ENCODE results near the gene VWC2. TPM values are rescaled to one million over a fixed set of nuclear protein-coding genes. Genes with fewer than 3 reads are reported as not detected.
"Not testable (repeated sequence)": the region's sequence is repeated elsewhere in the genome, so short reads cannot be mapped to it uniquely, and the experiment has no call there.

VWC2 gene
- total and polyA plus RNA-seq, 7 experiments from 2014 or later, result not detected

GRCh38 chr7:49845626-49846025, 72.2 kb downstream of the VWC2 start:
- Mint-ChIP-seq H3K36me3 (no peaks in the 10 kb centered on the region), H3K27ac (no peak overlapping the region), H3K27me3 (peaks cover 2 to 25% (median 11%) of the 10 kb centered on the region in 5 donors), H3K4me1 (peaks cover 0 to 4% (median 0%) of the 10 kb centered on the region in 7 donors), H3K9me3 (no peaks in the 10 kb centered on the region), H3K4me3 (no peak overlapping the region)
- Histone ChIP-seq H3K4me1 (ENCODE audit: control insufficient read depth in 2 of 2, insufficient read depth in 2 of 2, low read length in 2 of 2) (no peaks in the 10 kb centered on the region), H3K4me3 (ENCODE audit: low read length) (no peak overlapping the region), H3K9me3 (ENCODE audit: control insufficient read depth in 2 of 3, low read length in 3 of 3) (no peaks in the 10 kb centered on the region), H3K36me3 (ENCODE audit: control insufficient read depth in 2 of 3, insufficient read depth in 3 of 3, low read length in 3 of 3) (no peaks in the 10 kb centered on the region), H3K27ac (ENCODE audit: low read depth, low read length) (no peak overlapping the region), H3K27me3 (ENCODE audit: control insufficient read depth in 2 of 2, insufficient read depth in 2 of 2, low read length in 2 of 2) (no peaks in the 10 kb centered on the region)
- DNase-seq (no peak), ATAC-seq (no peak)
- intact Hi-C loops (cut with micrococcal nuclease), result no loop called here
- CTCF ChIA-PET, result no interaction called here
- POLR2A ChIA-PET, result no interaction called here

- H3K36me3 ChIP-seq (ENCODE audit: control insufficient read depth in 2 of 3, insufficient read depth in 3 of 3, low read length in 3 of 3), result no peaks in the 10 kb centered on the region
- H3K27ac ChIP-seq (ENCODE audit: low read depth, low read length), result no peak overlapping the region
- Mint-ChIP-seq H3K27me3 (peaks cover 0 to 20% (median 13%) of the 10 kb centered on the region in 5 donors), H3K36me3 (no peaks in the 10 kb centered on the region), H3K4me1 (peaks cover 0 to 4% (median 0%) of the 10 kb centered on the region in 7 donors), H3K27ac (no peak overlapping the region), H3K9me3 (no peaks in the 10 kb centered on the region), H3K4me3 (no peak overlapping the region)
- CTCF ChIA-PET, result no interaction called here
- POLR2A ChIA-PET, result no interaction called here
- intact Hi-C loops (cut with micrococcal nuclease), result no loop called here
- DNase-seq (no peak), ATAC-seq (no peak)
- no peaks in the 10 kb centered on the region for H3K9me3 ChIP-seq (ENCODE audit: control insufficient read depth in 2 of 3, low read length in 3 of 3)
- H3K27me3 ChIP-seq (ENCODE audit: control insufficient read depth in 2 of 2, insufficient read depth in 2 of 2, low read length in 2 of 2), result no peaks in the 10 kb centered on the region
- no peak overlapping the region for H3K4me3 ChIP-seq (ENCODE audit: low read length)
- no peaks in the 10 kb centered on the region for H3K4me1 ChIP-seq (ENCODE audit: control insufficient read depth in 2 of 2, insufficient read depth in 2 of 2, low read length in 2 of 2)
Measured at GRCh38 chr7:49848211-49848841, 74.9 kb downstream of the VWC2 start.

- Histone ChIP-seq H3K4me3 (ENCODE audit: low read length) (no peak overlapping the region), H3K27ac (ENCODE audit: low read depth, low read length) (no peak overlapping the region), H3K9me3 (ENCODE audit: control insufficient read depth in 2 of 3, low read length in 3 of 3) (no peaks in the 10 kb centered on the region), H3K36me3 (ENCODE audit: control insufficient read depth in 2 of 3, insufficient read depth in 3 of 3, low read length in 3 of 3) (no peaks in the 10 kb centered on the region), H3K4me1 (ENCODE audit: control insufficient read depth in 2 of 2, insufficient read depth in 2 of 2, low read length in 2 of 2) (no peaks in the 10 kb centered on the region), H3K27me3 (ENCODE audit: control insufficient read depth in 2 of 2, insufficient read depth in 2 of 2, low read length in 2 of 2) (no peaks in the 10 kb centered on the region)
- POLR2A ChIA-PET, result no interaction called here
- Mint-ChIP-seq H3K27ac (no peak overlapping the region), H3K4me1 (no peaks in the 10 kb centered on the region), H3K36me3 (no peaks in the 10 kb centered on the region), H3K9me3 (peaks cover 0 to 2% (median 0%) of the 10 kb centered on the region in 11 donors), H3K4me3 (no peak overlapping the region), H3K27me3 (peaks cover 0 to 19% (median 8%) of the 10 kb centered on the region in 5 donors)
- DNase-seq (no peak), ATAC-seq (no peak)
- CTCF ChIA-PET, result no interaction called here
- intact Hi-C loops (cut with micrococcal nuclease), result no loop called here
Measured at GRCh38 chr7:49850921-49851613, 77.6 kb downstream of the VWC2 start.

- intact Hi-C loops (cut with micrococcal nuclease); H3K4me3 ChIP-seq (ENCODE audit: low read length); CTCF ChIA-PET; H3K36me3 Mint-ChIP-seq; H3K9me3 Mint-ChIP-seq; H3K27ac Mint-ChIP-seq; H3K27me3 ChIP-seq (ENCODE audit: control insufficient read depth in 2 of 2, insufficient read depth in 2 of 2, low read length in 2 of 2); H3K9me3 ChIP-seq (ENCODE audit: control insufficient read depth in 2 of 3, low read length in 3 of 3); H3K4me1 ChIP-seq (ENCODE audit: control insufficient read depth in 2 of 2, insufficient read depth in 2 of 2, low read length in 2 of 2); ATAC-seq; H3K4me1 Mint-ChIP-seq; H3K36me3 ChIP-seq (ENCODE audit: control insufficient read depth in 2 of 3, insufficient read depth in 3 of 3, low read length in 3 of 3); H3K4me3 Mint-ChIP-seq; H3K27ac ChIP-seq (ENCODE audit: low read depth, low read length); DNase-seq; POLR2A ChIA-PET: not testable (repeated sequence)
- H3K27me3 Mint-ChIP-seq, result peaks cover 0 to 19% (median 12%) of the 10 kb centered on the region in 5 donors
Measured at GRCh38 chr7:49851614-49851934, 78.1 kb downstream of the VWC2 start.

GRCh38 chr7:49852619-49853462, 79.4 kb downstream of the VWC2 start:
- Mint-ChIP-seq H3K27me3 (peaks cover 0 to 13% (median 12%) of the 10 kb centered on the region in 5 donors), H3K4me1 (no peaks in the 10 kb centered on the region), H3K9me3 (peaks cover 0 to 2% (median 0%) of the 10 kb centered on the region in 11 donors), H3K27ac (no peak overlapping the region), H3K36me3 (no peaks in the 10 kb centered on the region), H3K4me3 (no peak overlapping the region)
- ChIA-PET POLR2A (no interaction called here), CTCF (no interaction called here)
- no peak overlapping the region for H3K4me3 ChIP-seq (ENCODE audit: low read length)
- intact Hi-C loops (cut with micrococcal nuclease), result loop anchor here in 1 of 2 donors (2.0 kb wide), 2 partner anchors 852 to 1554 kb away; no protein-coding TSS in a partner anchor
- no peaks in the 10 kb centered on the region for H3K4me1 ChIP-seq (ENCODE audit: control insufficient read depth in 2 of 2, insufficient read depth in 2 of 2, low read length in 2 of 2)
- no peak overlapping the region for H3K27ac ChIP-seq (ENCODE audit: low read depth, low read length)
- no peaks in the 10 kb centered on the region for H3K36me3 ChIP-seq (ENCODE audit: control insufficient read depth in 2 of 3, insufficient read depth in 3 of 3, low read length in 3 of 3)
- DNase-seq, result peak in 2 of 9 donors; percentile 6
- H3K9me3 ChIP-seq (ENCODE audit: control insufficient read depth in 2 of 3, low read length in 3 of 3), result no peaks in the 10 kb centered on the region
- no peaks in the 10 kb centered on the region for H3K27me3 ChIP-seq (ENCODE audit: control insufficient read depth in 2 of 2, insufficient read depth in 2 of 2, low read length in 2 of 2)
- no peak for ATAC-seq

- Histone ChIP-seq H3K27ac (ENCODE audit: low read depth, low read length) (no peak overlapping the region), H3K36me3 (ENCODE audit: control insufficient read depth in 2 of 3, insufficient read depth in 3 of 3, low read length in 3 of 3) (no peaks in the 10 kb centered on the region), H3K4me1 (ENCODE audit: control insufficient read depth in 2 of 2, insufficient read depth in 2 of 2, low read length in 2 of 2) (no peaks in the 10 kb centered on the region), H3K27me3 (ENCODE audit: control insufficient read depth in 2 of 2, insufficient read depth in 2 of 2, low read length in 2 of 2) (no peaks in the 10 kb centered on the region), H3K9me3 (ENCODE audit: control insufficient read depth in 2 of 3, low read length in 3 of 3) (no peaks in the 10 kb centered on the region), H3K4me3 (ENCODE audit: low read length) (no peak overlapping the region)
- POLR2A ChIA-PET, result no interaction called here
- DNase-seq (no peak), ATAC-seq (no peak)
- H3K27me3 Mint-ChIP-seq, result peaks cover 0 to 13% (median 9%) of the 10 kb centered on the region in 5 donors
- intact Hi-C loops (cut with micrococcal nuclease), result no loop called here
- H3K27ac Mint-ChIP-seq, result no peak overlapping the region
- H3K9me3 Mint-ChIP-seq, result peaks cover 0 to 2% (median 0%) of the 10 kb centered on the region in 11 donors
- no peak overlapping the region for H3K4me3 Mint-ChIP-seq
- no peaks in the 10 kb centered on the region for H3K36me3 Mint-ChIP-seq
- H3K4me1 Mint-ChIP-seq, result no peaks in the 10 kb centered on the region
- CTCF ChIA-PET, result no interaction called here
Measured at GRCh38 chr7:49855281-49855980, 82.0 kb downstream of the VWC2 start.
